CD4-positive, alpha-beta T cell treated with Interleukin-1 beta for 1 hour (primary cell): ENCODE results near the gene KCNJ8.
"Not testable (repeated sequence)": the region's sequence is repeated elsewhere in the genome, so short reads cannot be mapped to it uniquely, and the experiment has no call there.

Source experiments
- DNase-seq, 2 donors: peaks; one replicate each; pipeline ENCODE4 v3.0.0-alpha.2; 2020 to 2022

Gene KCNJ8

DNA sequence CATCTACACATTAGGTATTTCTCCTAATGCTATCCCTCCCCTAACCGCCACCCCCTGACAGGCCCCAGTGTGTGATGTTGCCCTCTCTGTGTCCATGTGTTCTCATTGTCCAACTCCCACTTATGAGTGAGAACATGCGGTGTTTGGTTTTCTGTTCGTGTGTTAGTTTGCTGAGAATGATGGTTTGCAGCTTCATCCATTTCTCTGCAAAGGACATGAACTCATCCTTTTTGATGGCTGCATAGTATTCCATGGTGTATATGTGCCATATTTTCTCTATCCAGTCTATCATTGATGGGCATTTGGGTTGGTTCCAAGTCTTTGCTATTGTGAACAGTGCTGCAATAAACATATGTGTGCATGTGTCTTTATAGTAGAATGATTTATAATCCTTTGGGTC, 8.2 kb upstream of the KCNJ8 start:
- not testable (repeated sequence) for DNase-seq

DNA sequence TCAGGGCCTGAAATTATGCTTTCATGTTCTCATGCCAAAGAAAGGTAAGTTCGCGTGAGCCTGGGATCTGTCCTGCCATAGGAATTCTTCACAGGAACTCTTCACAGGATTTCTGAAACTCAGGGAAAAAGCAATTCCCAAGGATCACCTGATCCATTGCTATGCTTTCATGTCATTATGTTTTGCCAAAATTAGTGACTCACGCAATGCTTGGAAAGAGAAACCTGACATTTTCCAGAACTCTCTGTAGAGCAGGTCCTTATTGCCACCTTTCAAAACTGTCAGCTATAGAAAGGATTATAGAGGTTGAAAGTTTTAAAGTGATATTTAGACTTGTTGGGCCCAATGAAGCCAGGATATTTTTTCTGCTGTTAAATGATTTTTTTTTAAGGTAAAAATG, 6.3 kb upstream of the KCNJ8 start:
- no peak for DNase-seq

DNA sequence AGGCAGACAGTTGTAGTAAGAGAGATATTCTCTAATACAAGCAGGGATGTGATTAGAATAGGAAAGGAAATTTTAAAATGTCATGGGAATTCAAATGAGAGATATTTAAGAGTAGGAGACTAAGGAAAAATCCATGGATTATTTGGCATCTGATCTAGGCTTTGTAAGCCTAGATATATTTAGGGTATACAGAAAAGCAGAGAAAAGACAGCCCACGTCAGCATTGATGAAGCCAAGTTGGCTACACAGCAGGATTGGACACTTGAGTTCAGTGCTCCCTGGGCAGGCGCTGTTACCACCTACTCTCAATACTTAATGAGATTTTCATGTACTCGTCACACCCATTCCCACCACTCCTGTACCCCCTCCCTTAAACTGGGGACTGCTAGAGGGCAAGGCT, 1.7 kb upstream of the KCNJ8 start:
- DNase-seq = no peak

DNA sequence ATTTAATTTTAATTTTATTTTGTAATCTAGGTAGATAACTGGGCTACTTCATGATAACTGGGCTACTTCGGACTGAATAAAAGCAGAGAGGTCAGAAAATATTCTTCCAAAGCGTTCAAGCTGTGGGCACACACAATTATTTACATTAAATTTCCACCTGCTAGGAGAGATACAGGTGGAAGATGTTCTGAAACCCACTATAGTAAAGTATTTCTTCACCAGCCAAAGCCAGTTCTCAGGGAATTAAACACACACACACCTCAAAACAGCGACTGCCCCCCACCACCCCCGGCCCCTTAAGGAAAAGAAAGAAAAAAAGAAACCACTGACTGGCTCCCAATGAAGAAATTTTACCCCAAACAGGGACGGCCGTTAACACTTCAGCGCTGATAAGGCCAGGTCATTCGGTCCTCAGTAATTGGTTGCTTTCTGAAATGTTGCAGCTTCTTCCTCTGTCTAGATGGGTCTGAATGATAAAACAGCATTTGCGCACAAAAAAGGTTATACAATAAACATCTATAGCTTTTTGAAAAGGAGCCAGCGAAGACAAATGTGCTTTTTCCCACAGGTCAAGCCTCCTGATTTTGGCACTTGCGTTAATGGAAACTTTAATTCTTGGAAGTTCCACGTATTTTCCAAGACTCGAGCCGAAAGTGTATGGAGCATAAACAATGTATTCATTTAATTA, 771 bp upstream of the KCNJ8 start:
- no peak for DNase-seq

DNA sequence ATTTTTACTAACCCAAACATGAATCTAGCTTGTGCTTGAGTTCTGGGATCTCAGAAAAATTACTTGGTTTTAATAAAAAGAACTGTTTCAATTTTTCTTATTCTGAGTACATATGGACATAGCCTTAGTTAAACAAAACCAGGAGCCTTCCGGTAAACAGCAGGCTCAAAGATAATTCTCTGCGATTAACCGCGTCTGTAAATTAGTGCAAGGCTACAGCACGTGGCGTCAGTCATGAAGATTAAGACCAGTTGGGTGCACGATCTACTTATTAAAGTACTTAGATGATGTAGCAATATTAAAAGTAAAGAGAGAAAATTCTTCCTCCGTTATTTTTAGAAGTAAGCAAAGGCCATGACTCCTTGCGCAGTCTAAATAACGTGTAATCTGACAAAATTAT, 700 bp downstream of the KCNJ8 start:
- no peak for DNase-seq

DNA sequence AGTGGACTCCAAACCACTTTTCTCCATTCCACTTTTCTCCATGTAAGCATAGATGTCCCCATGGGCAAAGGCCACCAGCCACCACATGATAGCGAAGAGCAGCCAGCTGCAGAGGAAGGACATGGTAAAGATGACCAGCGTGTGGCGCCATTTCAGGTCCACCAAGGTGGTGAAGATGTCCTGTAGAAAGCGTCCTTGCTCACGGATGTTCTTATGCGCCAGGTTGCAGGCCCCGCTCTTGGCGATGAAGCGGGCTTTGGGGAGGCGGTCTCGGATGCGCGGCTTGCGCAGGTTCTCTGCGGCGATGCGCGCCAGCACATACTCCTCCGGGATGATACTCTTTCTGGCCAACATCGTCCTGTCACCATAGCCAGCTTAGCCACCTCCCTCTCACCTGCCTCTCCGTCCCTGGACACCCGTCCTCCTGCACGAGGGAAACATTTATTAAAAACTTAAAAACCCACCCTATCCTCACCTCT, 1.2 kb downstream of the KCNJ8 start:
- DNase-seq = no peak

DNA sequence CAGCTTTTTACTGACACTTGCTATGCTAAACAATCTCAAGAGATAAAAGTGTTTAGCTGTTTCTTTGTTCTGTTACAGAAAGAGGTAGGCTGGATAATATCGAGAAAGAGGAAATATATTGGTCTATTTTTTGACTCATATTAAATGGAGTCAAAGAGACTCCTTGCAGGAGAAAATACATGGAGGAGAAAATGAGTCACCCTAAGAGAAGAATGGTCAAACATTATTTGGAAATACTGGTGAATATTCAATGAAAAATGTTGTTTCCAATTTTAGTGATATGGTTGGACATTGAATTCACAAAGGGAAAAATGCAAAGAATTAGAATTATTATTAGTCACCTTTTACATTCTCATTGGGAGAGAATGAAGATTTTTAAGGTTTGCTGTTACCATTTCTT, 3.2 kb downstream of the KCNJ8 start:
- DNase-seq = no peak

DNA sequence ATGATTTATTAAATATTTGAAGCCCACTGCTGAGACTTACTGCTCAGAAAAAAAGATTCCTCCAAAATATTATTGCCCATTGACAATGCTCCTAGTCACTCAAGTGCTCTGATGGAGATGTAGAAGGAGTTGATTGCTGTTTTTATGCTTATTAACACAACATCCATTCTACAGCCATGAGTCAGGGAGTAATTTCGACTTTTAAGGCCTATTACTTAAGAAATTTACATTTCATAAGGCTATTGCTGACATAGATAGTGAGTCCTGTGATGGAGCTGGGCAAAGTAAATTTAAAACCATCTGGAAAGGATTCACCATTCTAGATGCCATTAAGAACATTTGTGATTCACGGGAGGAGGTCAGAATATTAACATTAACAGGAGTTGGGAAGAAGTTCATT, 5.2 kb downstream of the KCNJ8 start:
- no peak for DNase-seq

DNA sequence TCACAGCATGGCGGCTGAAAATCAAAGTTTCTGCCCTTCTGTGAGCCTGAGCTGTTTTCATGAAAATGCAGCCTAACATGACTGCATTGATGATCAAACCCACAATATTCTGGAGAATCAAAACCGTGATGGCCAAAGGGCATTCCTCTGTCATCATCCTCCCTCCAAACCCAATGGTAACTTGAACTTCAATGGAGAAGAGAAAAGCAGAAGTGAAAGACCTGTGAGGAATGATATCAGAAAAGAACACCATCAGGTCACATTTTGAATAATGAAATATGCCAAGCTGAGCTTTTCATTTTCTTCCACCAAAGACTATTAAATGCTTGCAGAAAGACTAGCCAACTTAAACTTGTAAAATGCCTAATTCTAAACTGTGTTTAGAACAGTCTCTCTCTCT, 8.1 kb downstream of the KCNJ8 start:
- no peak for DNase-seq

DNA sequence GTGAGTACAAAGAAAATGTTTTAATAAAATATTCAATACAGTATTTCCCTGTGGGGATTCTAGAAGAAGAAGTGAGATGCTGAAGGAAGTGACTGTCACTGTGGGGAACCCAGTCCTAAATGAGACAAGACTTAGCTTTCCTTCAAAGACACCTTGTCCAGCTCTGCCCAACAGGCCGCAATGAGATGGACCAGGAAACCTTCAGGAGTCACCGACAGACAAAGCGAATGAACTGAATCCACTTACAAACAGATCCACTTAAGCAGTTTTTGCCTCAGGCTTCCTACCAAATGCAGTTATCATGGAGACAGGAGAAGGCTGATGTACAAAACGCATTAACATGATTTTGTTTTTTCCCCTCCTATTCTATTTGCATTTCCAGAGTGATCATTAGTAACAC, 9.6 kb downstream of the KCNJ8 start:
- DNase-seq = no peak

DNA sequence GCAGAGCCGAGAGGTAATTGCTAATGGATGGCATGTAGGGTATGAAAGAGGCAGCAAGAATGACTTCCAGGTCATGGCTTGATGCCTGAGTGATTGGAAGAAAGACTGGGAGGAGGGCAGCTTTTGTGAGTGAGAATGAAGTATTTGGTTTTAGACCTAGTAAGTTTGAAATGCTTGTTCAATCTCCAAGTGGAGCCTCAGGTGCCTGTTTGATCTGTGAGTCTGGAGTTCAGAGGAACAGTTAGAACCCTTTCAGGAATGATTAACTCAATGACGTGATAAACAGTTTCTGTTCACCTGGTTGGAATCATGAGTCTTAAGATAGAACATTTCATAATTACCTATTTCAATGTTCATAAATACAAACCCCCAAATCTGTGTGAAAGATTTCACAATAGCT, 10.4 kb downstream of the KCNJ8 start:
- DNase-seq = no peak

DNA sequence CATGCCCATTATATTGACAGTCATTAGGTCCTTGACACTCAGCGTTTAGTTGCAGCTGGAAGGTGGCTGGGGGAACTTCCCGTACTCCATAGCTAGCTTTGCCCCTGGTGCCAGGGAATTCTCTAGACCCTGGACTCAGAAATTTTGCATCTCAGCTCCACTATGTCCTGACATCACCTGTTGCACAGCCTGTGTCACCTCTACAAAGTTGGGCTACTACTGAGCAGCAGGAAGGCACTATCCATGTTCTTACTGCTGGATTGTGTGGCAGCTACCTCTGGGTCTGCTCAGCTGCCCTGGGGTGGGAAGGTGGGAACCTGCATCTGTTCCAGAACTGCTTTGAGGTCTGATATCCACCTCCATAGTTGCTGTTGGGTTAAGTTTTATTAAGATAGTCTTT, 11.0 kb downstream of the KCNJ8 start:
- no peak for DNase-seq

DNA sequence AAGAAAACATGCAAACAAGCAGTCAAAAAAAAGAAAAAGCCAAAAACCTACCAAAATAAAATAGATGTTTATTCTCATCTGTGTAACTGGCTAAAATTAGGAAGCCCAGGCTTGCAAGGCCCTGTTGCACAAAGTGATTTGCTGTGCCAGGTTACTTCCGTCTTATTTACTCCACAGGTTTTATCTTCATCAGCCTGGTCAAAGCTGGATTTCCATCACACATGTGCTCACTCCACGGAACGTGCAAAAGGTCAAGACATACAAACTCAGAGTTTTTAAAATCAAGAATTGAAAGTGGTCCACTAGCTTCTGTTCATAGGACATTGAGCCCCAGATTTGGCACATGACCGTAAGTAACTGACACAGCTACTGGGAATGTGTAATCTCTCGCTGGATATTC, 14.8 kb downstream of the KCNJ8 start:
- no peak for DNase-seq

DNA sequence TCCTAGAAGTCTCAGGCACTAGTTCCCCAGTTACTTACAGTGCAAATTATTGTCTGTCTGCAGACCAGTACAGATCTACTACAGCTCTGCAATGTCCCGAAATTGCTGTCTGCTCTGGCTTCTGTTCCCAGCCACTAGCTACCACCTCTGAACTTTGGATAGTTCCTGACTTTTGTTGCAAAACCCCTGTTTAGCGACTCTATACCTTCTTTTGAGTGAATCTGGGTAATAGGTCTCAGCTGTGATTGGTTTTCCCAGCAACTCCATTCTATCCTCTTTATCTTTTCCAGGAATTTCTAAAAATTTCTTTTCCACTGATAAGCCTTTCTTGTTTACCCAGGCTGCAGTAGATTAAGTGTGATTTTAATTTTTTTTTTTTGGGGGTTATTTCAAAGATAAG, 16.8 kb downstream of the KCNJ8 start:
- DNase-seq = no peak

DNA sequence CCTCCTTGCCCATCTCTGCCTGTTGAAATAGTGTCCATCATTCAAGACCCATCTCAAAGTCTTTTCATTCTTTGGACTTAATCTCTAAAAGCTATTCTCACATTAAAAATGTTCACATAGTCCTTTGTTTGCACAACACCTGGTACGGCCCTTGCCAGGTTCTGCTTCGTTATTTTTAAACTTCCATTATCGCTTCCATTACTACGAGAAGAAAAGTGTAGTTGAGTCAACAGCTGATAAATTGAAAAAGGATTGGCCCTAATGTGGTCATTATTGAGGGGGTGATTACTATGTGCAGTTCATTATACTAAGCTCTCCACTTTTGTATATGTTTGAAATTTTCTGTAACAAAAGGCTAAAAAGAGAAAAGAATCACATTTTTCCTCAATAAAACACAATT, 17.8 kb downstream of the KCNJ8 start:
- DNase-seq = no peak

DNA sequence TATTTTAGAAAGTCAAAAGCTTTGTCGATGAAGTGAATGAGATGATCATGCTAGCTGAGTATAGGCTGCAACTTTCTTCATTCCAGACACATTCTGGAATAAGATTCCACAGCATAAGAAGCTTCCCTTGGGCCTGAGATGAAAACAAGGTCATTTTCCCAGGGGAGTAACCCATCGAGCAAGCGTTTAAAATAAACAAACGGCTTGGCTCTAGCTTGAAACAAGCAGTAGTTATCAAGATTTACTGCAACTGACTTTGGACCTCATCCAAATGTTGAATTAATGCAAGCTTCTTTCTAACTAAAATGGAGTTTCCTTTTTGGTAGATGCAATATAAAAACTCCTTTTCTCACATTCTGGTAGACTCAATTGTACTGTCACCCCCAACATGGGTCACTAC, 23.0 kb downstream of the KCNJ8 start:
- DNase-seq = no peak

DNA sequence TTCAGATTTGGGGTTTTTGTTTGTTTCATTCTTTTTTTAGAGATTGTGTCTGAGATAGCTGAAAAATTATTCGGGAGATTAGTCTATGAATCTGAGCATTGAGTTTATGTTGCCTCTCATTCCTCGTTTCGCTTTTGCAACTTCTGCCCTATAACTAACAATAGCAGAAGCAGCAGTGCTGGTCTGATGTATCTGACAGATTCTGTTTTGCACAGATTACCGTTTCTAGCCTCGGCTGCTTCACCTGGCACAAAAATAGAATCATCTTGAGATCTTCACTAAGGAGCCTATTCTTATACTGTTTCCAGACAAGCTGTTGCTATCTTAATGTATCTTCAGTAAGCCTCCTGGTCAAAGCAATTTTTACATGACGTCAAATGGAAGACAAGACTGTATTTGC, 29.2 kb downstream of the KCNJ8 start:
- no peak for DNase-seq

DNA sequence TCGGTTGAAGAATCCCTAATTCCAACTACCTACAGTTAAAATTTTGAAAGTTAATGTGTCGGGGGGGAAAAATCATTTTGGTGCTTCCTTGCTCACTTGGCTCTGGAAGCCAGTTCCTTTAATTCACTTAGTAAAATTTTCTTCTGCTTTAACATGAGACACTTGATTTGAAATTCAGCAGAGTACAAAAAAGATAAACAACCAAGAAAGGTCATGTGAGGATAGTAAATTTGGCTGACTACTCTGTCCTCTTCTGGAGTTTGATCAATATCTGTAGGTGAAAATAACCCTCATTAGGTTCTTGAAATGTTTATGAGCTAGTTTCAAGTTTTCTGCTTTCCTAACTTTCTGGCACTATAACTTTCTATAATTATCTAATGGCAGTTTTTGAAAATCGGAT, 43.4 kb downstream of the KCNJ8 start:
- no peak for DNase-seq

DNA sequence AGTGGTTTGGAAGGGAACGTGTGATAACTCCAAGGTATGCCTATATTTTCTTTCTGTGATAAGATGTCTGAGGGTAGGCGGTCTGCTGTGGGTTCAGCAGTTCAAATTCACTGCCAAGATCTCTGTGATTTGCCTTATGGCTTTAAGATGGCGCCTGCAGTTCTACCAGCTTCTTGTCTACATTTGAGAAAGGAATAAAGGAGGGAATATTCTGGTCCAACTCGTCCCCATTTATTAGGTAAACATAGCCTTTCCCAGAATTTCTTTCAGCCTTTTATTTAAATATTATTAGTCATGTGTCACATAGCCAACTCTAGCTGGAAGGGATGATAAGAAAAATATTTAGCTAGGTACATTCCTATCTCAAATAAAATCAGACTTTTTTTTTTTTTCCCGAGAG, 48.8 kb downstream of the KCNJ8 start:
- DNase-seq = no peak

DNA sequence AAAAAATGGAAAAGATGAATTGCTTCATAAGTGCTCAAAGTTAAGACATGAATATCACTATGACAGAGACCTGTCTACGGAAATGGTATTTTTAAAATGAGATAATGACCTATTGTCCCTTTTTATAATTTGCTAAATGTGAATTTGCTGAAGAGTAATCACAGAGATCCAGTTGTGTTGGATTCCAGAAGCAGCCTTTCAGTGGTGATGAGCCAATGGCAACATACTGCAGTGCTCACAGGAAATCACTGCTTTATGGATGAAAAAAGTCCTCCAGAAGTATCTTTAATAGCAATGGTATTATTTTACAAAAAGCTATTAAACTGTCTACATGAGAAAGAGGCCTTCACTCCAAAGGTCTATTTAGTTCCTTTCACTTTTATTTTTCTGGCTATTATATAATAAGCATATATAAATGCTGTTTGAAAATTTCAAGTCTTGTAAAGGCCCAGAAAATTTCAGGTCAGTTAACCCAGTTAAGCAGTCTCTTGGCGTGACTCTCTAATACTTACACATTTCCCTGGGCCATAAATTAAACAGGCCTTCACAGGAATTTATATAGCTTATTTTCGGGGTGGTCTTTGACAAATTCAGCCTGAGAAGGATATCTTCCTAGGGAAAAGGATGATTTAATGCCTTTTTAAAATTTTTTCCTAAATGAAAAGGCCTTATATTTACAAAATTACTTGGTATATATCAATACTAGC, 55.4 kb downstream of the KCNJ8 start:
- DNase-seq = no peak

DNA sequence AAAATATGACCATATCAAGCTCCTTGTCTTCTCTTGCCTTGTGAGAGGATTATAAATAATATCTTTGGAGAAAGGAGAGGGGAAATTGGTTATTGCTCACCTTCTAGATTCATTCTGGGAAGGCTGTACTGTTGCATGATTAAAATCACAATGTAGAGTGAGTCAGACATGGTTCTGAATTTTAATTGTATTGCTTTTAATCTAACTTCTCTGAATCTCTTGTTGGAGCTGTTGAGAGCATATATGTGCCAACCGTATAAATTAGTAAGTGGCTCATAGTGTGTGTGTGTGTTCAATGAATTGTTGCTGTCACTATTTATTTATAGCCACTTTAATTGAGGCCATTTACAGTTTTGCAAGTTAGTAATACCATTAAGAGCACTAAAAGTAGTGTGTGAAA, 56.1 kb downstream of the KCNJ8 start:
- no peak for DNase-seq

DNA sequence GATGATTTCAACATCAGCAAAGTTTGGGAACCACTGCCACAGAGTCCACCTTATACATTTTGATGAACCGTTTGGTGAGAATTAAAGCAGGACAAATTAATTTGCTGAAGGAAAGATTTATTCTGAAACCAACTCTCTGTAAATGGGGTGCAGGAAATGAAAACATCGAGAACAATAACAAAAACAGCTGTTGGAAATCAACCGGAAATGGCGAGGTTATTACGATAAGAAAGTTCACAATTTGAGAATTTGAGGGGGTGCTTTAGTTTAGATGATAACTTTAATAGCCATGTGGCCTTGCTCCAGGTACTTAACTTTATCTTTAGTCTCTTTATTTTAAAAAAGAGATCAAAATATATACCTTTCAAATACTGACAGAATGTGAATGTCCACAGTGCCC, 56.7 kb downstream of the KCNJ8 start:
- DNase-seq = no peak

DNA sequence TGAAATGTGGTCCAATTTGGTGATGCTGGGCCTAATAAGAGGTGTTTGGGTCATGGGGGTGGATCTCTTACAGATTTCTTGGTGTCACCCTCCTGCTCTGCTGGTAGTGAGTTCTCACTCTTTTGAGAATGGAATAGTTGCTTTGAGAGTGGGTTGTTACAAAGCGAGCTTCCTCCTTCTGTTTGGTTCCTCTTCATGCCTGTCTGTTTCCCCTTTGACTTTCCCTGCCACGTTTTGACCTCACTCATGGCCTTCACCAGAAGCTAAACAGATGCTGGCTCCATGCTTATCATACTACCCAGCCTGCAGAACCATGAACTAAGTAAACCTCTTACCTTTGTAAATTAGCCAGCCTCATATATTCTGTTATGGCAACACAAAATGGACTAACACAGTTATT, 59.1 kb downstream of the KCNJ8 start:
- DNase-seq = no peak
